Right forelimb (tissue), 1 donor: Measurements from ENCODE around the gene COA1.
"Not testable (repeated sequence)": the region's sequence is repeated elsewhere in the genome, so short reads cannot be mapped to it uniquely, and the experiment has no call there.

Experiments used
- DNase-seq: peaks from one replicate; pipeline ENCODE4 v3.0.0-alpha.2; 2018

The COA1 gene

DNA sequence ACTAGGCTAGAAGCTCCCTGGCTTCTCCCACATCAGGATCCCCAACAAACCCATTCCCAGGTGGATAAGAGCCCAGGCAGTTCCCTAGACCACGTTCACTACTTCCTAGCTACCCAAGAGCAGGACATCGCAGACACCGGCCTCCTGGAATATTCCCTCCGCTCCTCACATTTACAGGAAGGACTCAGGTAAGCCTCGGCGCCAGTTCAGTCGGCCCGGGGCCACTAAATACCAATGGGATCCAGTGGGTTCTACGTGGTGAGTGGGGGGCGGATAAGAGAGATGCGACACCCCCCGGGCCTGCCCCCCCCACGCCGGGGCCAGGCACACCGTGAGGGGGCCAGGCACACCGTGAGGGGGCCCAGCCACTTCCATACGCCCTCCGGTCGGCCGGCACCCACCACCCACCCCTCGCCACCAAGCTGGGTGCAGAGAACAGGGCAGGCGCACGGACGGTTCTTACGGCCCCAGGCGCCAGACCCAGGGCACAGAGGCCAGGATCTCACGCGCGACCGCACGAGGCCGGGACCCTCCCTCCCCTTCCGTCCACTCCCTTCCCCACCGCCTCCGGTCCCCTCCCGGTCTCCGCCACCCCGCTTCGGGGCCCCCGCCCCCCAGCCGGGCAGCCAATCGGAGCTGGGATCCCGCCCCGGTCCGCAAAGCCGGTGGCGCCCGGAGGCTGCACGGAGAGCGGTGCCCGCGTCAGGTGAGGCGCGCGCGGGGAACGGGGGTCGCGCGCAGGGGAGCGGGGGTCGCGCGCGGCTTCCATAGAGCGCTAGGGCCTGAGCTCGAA is 28.9 kb upstream of the COA1 start, which contains the start of gene BLVRA:
Gene BLVRA (plus strand): TSS at position 652 of the 793 bp plus-strand sequence. CDS start 12,479 bp downstream, outside the sequence.
- peak; percentile 81 for DNase-seq

DNA sequence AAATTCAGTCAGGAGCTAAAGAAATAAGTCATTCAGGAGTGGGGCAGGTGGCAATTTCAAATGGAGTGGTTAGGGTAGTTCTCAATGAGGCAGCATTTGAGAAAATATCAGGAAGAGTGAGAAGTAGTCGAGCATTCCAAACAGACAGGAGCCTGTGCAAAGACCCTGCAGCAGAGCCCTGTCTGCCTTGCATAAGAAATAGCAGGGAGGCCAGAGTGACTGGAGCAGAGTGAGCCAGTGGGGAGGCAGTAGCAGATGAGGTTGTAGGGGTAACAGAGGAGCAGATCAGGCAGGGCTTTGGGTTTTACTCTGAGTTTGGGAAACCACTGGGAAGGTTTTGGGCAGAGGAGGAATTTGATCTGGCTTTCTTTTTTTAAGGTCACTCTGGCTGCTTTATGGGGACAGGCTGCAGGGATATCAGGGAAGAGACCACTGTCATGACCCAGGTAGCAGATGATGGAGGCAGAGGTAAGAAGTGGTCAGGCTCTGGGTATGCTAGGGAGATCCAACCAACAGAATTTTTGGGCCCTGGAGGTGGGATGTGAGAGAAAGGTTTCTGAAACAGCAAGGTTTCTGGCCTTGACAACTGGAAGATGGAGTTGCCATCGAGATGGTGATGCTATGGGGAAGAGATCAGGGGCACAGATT is 27.9 kb upstream of the COA1 start:
- no peak for DNase-seq

DNA sequence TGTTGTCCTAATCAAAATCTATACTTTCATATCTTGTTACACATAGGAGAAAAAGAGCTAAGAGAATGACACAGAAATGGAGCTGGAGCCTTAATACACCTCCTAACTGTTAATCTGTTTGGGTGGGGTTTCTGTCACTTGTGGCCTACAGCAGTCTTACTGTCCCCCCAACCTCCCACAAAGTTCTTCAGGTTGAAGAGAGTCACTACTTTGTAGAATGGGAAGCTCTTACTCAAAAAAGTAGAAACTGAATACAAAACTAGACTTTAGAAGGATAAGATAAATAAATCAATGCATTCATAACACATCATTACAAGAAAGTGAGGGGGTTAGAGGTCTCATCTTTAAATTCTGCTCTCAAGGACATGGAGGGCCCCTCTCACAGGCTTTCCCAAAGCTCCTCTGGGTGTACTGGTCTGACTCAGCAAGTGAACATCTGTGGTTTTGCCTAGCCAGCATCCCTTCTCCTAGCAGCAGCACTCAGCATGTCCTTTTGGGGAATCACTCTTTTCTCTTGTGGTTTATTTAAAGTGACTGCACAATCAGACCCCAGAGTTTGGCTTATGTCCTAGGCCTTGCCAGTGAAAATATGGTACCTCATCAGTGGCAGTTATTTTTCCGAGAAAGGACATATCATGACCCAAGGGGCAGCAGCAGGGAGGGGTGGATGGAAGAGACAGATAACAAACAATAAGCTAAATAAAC is 27.2 kb upstream of the COA1 start:
- DNase-seq = no peak

DNA sequence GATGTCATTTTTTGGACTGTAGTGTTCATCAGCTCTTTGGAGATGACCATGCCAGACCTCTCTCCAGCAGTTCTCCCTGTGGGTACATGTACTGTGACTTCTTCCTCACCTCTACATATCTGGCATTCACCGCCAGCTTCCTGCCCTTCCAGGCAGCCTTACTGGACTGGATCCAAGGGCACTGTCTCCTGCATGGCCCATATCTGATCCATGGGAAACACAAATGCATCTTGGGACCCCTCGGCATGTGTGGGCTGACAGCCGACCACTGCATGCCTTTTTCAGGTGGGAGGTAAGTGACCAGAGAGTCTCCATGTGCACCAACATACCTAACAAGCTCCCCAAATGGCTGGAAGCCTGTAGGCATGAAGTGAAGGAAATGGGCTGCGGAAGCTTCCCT is 25.3 kb upstream of the COA1 start:
- DNase-seq = no peak

DNA sequence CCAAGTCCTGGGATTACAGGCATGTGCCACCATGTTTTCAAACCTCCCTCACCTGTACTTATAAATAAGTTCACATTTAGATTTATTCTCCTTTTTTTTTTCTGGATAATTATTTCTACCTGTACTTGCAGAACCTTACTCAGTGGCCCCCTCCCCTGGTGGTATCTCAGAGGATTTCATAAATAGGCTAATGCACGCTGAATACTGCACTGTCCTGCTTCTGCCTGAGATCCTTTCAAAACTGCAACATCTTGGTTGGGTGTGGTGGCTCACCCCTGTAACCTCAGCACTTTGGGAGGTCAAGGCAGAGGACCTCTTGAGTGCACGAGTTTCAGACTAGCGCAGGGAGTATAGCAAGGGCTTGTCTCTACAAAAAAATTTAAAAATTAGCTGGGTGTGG is 24.5 kb upstream of the COA1 start:
- DNase-seq = no peak

DNA sequence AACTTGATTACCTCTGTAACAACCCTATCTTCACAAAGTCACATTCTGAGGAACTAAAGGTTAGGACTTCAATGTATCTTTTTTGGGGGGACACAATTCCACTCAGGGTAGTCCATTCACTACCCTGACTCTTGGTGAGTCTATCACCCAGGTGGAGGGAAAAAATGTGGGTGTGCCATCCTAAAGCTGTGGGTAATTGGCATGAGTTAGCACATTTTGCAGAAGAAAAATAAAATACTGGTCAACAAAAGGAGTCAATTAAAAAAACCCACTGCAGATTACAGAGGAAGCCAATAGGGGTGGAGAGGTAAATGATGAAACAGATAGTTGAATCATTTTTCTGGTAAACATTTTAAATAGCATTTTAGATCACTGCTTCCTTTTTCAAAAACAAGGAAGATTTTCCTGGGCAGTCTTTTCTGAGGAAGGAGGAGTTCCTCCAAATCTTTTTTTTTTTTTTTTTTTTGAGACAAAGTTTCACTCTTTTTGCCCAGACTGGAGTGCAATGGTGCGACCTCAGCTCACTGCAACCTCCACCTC is 24.0 kb upstream of the COA1 start:
- no peak for DNase-seq

DNA sequence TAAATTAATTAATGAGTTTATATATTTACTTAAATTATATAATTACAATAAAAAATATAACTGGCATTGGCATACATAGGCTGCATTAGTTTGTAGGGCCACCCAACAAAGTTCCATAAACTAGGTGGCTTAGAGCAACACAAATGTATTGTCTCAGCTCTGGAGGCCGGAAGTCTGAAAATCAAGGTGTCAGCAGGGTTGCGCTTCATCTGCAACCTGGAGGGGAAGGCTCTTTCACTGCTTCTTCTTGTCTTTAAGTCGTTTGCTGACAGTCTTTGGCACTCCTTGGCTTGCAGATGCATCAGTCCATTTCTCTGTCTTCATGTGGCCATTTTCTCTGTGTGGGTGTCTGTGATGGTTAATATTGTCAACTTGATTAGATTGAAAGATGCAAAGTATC is 23.1 kb upstream of the COA1 start:
- no peak for DNase-seq

DNA sequence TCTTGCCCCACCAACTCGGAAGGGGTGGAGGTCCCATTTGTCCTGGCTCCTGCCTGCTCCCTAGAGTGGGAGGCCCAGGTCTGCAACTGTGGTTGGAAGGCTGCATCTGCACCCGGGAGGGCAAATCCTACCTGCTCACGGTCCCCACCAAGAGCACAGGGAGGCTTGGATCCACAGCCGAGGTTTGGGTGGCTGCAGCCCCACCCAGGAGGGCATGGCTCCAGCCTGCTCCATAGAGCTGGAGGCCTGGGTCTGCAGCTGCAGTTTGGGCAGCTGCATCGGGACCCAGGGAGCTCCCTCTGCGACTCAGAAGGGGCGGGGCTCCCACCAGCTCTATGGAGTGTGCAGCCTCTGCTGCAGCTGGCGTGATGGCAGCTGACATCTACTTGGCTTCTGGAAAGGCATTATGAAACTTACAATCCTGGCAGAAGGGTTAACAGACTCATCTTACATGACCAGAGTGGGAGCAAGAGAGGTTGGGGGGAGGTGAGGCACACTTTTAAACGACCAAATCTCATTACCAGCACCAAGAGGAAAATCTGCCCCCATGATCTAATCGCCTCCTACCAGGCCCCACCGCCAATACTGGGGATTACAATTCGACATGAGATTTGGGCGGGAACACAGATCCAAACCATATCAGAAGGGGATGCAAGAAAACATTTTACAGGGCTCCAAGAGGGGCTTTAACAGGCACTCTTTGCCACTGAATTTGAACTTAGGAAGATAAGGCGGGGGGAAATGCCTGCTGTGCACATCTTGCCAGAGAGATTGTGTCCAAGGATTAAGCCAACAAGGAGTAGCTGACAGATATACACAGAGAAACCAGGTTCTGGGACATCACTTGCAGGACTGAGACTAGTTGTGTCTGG is 20.9 kb upstream of the COA1 start:
- peak; percentile 71 for DNase-seq

DNA sequence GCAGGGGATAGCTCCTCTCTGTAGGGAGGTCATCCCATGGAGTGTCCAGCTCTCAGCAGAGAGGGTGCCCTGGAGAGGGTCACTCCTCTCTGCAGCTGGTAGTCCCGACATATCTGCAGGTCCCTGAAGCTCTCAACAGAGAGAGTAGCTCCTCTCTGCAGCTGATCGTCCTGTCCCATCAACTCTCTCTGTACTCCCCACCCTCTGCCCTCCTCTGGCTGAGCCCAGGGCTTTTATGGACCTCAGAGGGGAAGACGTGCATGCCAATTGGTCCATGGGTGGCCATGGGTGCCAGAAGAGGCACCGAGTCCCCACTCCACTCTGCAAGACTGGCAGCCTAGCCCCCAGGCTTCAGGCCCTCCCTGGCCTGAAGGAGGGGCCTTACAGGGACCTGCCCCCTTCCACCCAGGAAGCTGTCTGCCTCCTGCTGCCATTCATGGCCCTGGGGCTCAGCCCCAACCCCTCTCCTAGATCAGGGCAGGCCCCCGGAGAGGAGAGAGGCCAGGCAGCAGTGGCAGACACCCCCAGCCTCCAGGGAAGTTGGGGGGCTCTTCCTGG is 20.1 kb upstream of the COA1 start:
- DNase-seq = no peak

DNA sequence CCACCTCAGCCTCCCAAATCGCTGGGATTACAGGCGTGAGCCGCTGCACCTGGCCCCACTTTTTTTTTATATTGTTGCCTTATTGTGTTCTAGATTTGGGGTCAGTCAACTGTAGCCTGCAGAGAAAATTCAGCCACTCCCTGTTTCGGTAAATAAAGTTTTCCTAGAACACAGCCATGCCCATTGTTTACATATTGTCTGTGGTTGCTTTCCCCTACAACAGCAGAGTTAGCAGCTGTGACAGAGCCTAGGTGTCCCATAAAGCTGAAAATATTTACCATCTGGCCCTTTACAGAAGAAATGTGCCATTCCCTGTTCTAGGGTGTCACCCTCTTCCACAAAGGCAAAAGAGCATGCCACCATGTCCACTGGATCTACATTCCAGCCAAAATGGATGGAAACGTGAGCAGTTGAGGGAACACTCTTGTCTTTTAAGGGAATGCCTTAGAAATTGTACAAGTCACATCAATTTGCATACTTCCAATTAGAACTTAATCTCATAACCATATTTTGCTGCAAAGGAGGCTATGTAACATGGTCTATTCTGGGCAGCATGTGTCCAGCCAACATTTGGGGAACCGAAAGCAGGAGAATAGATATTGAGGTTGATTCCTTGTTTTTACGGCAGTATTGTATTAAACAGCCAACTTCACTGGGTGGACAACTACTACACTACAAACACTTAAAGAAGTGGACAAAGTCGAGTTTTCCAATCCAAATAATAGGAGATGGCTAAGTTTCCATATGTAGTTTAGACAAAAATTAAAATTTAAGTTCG is 18.2 kb upstream of the COA1 start:
- DNase-seq = no peak

DNA sequence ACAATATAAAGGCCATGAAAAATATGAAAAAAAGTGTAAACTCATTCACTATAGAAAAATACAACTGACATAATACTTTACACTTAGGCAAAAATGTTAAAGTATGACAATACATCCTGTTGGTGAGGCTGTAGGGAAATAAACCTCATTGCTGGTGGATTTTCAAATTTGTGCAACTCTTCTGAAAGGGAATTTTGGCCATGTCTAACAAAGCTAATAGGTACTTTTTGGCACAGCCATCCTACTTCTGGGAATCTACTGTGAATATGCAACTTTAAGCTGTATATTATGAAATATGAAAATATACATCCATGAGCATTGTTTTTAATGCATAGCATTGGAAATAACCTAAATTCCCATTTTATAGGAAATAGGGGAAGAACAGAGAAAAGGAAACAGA is 13.4 kb upstream of the COA1 start:
- no peak for DNase-seq

DNA sequence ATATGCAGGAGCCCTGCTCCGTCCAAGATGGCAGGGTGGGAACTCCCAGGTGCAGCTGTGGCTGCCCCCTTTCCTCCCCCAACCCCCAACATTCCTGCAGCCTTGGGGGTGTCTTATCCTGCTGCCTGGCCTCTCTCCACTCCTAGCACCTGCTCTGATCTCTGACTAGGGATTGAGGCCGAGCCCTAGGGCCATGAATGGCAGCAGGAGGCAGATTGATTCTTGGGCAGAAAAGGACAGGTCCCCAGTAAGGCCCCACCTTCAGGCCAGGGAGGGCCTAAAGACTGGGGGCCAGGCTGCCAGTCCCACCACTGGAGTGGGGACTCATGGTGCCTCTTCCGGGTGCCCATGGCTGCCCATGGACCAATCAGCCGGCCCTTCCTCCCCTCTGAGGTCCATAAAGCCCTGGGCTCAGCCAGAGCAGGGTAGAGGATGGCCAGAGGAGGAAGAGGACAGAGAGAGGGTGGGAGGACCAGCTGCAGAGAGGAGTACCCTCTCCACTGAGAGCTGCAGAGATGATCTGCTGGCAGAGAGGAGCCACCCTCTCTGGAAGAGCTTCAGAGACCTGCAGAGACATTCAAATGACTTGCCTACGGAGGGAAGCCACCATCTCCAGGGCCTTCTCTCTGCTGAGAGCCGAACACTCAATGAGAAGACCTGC is 8.3 kb upstream of the COA1 start:
- no peak for DNase-seq

DNA sequence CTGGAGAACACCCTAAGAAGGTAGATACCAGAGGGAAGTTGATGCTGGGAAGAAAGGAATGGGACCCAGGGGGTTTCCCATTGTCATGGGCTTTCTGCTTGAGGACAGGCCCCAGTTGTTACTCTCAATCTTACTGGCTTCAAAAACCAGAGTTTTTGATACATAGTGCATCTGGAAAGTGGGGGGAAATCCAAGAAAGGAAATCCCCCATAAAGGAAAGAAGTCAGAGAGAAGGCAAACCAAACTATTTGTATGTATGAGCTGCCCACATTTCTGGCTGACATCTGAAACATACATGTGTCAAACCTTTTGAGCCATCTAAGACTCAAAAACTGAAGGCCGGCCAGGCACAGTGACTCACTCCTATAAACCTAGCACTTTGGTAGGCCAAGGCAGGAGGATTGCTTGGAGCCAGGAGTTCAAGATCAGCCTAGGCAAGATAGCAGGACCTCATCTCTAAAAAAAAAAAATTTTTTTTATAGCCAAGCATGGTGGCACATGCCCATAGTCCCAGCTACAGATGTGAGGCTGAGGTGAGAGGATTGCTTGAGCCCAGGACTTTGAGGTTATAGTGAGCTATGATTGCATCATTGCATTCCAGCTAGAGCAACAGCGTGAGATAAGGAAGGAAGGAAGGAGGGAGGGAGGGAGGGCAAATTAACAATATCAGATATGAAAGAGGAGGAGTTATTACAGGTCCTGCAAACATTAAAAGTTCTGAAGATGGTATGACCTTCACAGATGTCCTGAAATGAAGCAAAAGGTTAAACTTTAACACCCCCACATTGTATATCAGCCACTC is 6.7 kb upstream of the COA1 start:
- no peak for DNase-seq

DNA sequence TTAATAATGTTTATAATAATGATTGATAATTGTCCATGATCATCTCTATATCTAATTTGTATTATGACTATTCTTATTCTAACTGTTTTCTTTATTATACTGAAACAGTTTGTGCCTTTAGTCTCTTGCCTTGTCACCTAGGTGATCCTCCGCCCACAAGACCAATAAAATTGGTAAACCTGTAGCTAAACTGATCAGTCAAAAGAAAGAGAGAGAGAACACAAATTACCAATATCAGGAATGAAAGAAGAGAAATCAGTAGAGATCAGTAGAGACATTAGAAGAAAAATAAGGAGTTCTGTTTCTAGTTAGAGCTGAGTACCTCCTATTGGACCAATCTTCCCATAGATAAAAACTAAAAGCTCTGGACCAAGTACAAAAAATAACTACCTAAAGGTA is 6.1 kb upstream of the COA1 start:
- no peak for DNase-seq

DNA sequence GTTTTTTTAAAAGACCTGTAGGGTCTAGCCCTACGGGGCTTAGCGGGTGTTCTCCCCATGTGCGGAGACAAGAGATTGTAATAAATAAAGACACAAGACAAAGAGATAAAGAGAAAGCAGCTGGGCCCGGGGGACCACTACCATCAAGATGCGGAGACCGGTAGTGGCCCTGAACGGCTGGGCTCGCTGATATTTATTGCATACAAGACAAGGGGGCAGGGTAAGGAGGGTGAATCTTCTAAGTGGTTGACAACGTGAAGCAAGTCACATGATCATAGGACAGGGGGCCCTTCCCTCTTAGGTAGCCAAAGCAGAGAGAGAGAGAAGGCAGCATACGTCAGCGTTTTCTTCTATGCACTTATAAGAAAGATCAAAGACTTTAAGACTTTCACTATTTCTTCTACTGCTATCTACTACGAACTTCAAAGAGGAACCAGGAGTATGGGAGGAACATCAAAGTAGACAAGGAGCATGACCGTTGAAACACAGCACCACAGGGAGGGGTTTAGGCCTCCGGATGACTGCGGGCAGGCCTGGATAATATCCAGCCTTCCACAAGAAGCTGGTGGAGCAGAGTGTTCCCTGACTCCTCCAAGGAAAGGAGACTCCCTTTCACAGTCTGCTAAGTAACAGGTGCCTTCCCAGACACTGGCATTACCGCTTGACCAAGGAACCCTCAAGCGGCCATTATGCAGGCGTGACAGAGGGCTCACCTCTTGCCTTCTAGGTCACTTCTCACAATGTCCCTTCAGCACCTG is 5.4 kb upstream of the COA1 start:
- not testable (repeated sequence) for DNase-seq

DNA sequence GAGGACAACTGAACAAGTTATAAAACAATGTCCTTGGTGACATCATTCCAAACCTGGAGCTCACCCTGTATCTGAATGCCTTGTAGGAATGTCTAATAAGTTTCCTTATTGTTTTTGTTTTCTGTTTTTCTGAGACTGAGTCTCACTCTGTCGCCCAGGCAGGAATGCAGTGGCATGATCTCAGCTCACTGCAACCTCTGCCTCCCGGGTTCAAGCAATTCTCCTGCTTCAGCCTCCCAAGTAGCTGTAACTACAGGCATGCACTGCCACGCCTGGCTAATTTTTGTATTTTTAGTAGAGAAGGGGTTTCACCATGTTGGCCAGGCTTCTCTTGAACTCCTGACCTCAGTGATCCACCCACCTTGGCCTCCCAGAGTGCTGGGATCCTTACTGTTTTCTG is 2.2 kb upstream of the COA1 start:
- DNase-seq = not testable (repeated sequence)

DNA sequence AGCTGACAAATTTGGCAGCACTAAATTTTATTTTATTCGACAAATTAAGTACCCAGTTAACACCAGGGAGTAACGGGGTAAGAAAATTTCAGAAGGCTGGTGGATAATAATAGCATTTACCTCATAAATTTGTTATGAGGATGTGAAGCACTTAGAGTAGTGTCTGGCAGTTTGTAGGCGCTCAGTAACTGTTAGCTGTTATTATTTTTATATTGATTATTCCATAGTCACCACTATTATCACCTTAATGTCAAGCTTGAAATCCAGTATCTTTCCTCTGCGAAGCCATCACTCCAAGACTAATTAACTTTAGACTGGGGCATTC is 563 bp upstream of the COA1 start:
- DNase-seq = no peak

DNA sequence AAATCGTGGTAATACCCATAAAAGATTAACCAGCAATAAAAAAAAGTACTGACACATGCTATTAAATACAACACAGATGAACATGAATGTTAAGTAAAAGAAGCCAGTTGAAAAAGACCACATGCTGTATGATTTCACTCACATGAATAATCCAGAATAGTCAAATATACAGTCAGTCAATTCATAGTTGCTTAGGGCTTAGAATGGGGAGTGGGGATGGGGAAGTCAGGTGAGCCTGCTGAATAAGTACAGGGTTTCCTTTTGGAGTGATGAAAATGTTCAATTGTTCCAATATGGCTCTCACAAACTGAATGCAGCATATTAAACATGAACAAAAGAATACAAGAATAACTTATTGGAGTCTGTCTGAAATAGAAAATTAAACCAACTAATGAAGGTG is 1.8 kb downstream of the COA1 start:
- no peak for DNase-seq

DNA sequence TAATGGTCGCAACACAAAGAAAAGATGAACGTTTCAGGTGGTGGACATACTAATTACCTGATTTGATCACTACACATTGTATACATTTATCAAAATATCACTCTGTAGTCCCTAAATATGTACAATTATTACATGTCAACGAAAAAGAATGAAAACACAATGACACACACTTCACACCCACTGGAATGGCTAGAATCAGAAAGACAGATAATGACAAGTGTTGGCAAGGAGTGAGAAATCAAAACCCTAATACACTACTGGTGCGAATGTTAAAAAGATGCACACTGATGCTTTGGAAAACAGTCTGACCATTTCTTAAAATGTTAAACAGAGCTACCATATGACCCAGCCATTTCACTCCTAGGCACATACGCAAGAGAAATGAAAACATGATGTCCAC is 2.3 kb downstream of the COA1 start:
- no peak for DNase-seq
